ENCODE results near the gene FAM135A. TPM values are rescaled to one million over a fixed set of nuclear protein-coding genes. Genes with fewer than 3 reads are reported as not detected.
"Not testable (repeated sequence)": the region's sequence is repeated elsewhere in the genome, so short reads cannot be mapped to it uniquely, and the experiment has no call there.

The FAM135A gene
- total and polyA plus RNA-seq, 4 donors = 32.7 to 93.0 (median 39.6) TPM

DNA sequence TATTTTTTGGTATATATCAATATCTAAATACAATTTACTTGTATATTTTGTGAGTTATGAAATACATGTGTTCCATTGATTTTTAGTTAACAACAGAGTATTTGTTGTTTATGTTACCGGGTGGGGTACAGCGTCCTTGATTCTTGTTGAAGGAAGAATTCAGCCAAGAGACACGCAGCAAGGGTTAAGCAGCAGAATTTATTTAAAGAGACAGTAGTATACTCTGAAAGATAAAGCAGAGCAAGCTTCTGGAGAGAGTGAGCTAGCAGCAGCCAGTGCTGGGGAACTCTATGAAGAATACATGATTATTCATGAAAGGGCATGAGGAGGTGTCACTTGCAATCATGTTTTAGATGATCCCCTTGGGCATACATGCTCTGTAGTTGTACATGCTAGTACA lies 76.1 kb downstream of the FAM135A start:
- Histone ChIP-seq H3K4me3 (ENCODE audit: low read depth, low read length) (no peak overlapping the region), H3K27ac (ENCODE audit: low read depth, low read length) (no peak overlapping the region), H3K36me3 (ENCODE audit: control insufficient read depth, insufficient read depth, low read length) (peaks cover 3% of the 10 kb centered on the region), H3K9me3 (ENCODE audit: control insufficient read depth, insufficient read depth, low read length) (no peaks in the 10 kb centered on the region), H3K4me1 (ENCODE audit: control insufficient read depth, insufficient read depth, low read length) (no peaks in the 10 kb centered on the region), H3K27me3 (ENCODE audit: control insufficient read depth, insufficient read depth, low read length) (no peaks in the 10 kb centered on the region)
- DNase-seq (ENCODE audit: low read depth in 4 of 6, low spot score in 6 of 6) = no peak
- 90% methylated on average over 3 of the region's 3 CpGs for WGBS (ENCODE audit: insufficient coverage)

GRCh38 chr6:70494833-70495232 lies 81.5 kb downstream of the FAM135A start:
- Histone ChIP-seq H3K4me3 (ENCODE audit: low read depth, low read length) (no peak overlapping the region), H3K27ac (ENCODE audit: low read depth, low read length) (no peak overlapping the region), H3K9me3 (ENCODE audit: control insufficient read depth, insufficient read depth, low read length) (peaks cover 1% of the 10 kb centered on the region), H3K36me3 (ENCODE audit: control insufficient read depth, insufficient read depth, low read length) (no peaks in the 10 kb centered on the region), H3K4me1 (ENCODE audit: control insufficient read depth, insufficient read depth, low read length) (no peaks in the 10 kb centered on the region), H3K27me3 (ENCODE audit: control insufficient read depth, insufficient read depth, low read length) (no peaks in the 10 kb centered on the region)
- no CpG with 5 or more reads among the region's 1 CpG for WGBS (ENCODE audit: insufficient coverage)
- DNase-seq (ENCODE audit: low read depth in 4 of 6, low spot score in 6 of 6) = no peak

DNA sequence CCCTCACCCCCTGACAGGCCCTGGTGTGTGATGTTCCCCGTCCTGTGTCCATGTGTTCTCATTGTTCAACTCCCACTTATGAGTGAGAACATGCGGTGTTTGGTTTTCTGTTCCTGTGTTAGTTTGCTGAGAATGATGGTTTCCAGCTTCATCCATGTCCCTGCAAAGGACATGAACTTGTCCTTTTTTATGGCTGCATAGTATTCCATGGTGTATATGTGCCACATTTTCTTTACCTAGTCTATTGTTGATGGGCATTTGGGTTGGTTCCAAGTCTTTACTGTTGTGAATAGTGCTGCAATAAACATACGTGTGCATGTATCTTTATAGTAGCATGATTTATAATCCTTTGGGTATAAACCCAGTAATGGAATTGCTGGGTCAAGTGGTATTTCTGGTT lies 82.5 kb downstream of the FAM135A start:
- no CpG with 5 or more reads among the region's 3 CpGs for WGBS (ENCODE audit: insufficient coverage)
- not testable (repeated sequence) for H3K4me3 ChIP-seq (ENCODE audit: low read depth, low read length); DNase-seq (ENCODE audit: low read depth in 4 of 6, low spot score in 6 of 6); H3K27me3 ChIP-seq (ENCODE audit: control insufficient read depth, insufficient read depth, low read length); H3K9me3 ChIP-seq (ENCODE audit: control insufficient read depth, insufficient read depth, low read length); H3K4me1 ChIP-seq (ENCODE audit: control insufficient read depth, insufficient read depth, low read length); H3K36me3 ChIP-seq (ENCODE audit: control insufficient read depth, insufficient read depth, low read length); H3K27ac ChIP-seq (ENCODE audit: low read depth, low read length)

DNA sequence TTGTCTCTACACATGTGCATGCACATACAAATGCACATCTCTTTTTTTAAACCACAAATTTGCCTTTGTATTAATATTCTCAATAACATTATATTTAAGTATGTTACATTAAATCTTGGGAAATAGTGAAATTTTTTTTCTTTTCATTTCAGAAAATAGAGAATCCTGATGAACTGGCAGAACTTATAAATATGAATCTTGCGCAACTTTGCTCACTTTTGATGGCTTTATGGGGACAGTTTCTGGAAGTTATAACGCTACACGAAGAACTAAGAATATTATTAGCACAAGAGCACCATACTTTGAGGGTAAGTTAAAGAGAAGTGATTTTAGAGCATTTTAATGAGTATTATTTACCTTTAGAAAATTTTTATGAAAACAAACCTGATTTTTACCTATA lies 89.2 kb downstream of the FAM135A start:
- WGBS (ENCODE audit: insufficient coverage) = no CpG with 5 or more reads among the region's 3 CpGs
- DNase-seq (ENCODE audit: low read depth in 4 of 6, low spot score in 6 of 6) = no peak

GRCh38 chr6:70503813-70504465 lies 90.6 kb downstream of the FAM135A start:
- WGBS (ENCODE audit: insufficient coverage) = no CpG with 5 or more reads among the region's 1 CpG
- Histone ChIP-seq H3K27ac (ENCODE audit: low read depth, low read length) (no peak overlapping the region), H3K9me3 (ENCODE audit: control insufficient read depth, insufficient read depth, low read length) (peaks cover 9% of the 10 kb centered on the region), H3K4me3 (ENCODE audit: low read depth, low read length) (no peak overlapping the region), H3K4me1 (ENCODE audit: control insufficient read depth, insufficient read depth, low read length) (no peaks in the 10 kb centered on the region), H3K27me3 (ENCODE audit: control insufficient read depth, insufficient read depth, low read length) (no peaks in the 10 kb centered on the region), H3K36me3 (ENCODE audit: control insufficient read depth, insufficient read depth, low read length) (peaks cover 17% of the 10 kb centered on the region)
- DNase-seq (ENCODE audit: low read depth in 4 of 6, low spot score in 6 of 6) = no peak

More for the DNA sequence above, 89.2 kb downstream of the FAM135A start:
- peaks cover 9% of the 10 kb centered on the region for H3K9me3 ChIP-seq (ENCODE audit: control insufficient read depth, insufficient read depth, low read length)
- H3K4me3 ChIP-seq (ENCODE audit: low read depth, low read length) = no peak overlapping the region
- H3K27ac ChIP-seq (ENCODE audit: low read depth, low read length) = no peak overlapping the region
- H3K4me1 ChIP-seq (ENCODE audit: control insufficient read depth, insufficient read depth, low read length) = no peaks in the 10 kb centered on the region
- H3K27me3 ChIP-seq (ENCODE audit: control insufficient read depth, insufficient read depth, low read length) = no peaks in the 10 kb centered on the region
- H3K36me3 ChIP-seq (ENCODE audit: control insufficient read depth, insufficient read depth, low read length) = peaks cover 17% of the 10 kb centered on the region

DNA sequence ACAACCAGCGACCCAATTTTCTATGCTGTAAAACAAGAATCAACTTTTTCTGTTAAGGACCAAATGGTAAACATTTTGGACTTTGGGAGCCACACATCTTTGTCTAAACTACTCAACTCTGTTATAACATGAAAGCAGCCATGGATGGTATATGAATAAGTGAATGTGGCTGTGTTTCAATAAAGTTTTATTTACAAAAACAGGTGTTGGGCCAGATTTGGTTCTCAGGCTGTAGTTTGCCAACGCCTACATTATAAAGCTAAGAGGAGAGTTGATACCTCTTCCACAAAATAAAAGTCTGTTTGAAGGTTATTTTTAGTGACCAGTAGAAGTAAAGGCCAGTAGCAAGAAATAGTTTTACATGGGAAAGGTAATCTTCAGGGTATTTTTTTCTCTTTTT lies 93.0 kb downstream of the FAM135A start:
- Histone ChIP-seq H3K4me3 (ENCODE audit: low read depth, low read length) (no peak overlapping the region), H3K27ac (ENCODE audit: low read depth, low read length) (no peak overlapping the region), H3K9me3 (ENCODE audit: control insufficient read depth, insufficient read depth, low read length) (peaks cover 8% of the 10 kb centered on the region), H3K4me1 (ENCODE audit: control insufficient read depth, insufficient read depth, low read length) (no peaks in the 10 kb centered on the region), H3K36me3 (ENCODE audit: control insufficient read depth, insufficient read depth, low read length) (peaks cover 10% of the 10 kb centered on the region), H3K27me3 (ENCODE audit: control insufficient read depth, insufficient read depth, low read length) (no peaks in the 10 kb centered on the region)
- no CpG with 5 or more reads among the region's 2 CpGs for WGBS (ENCODE audit: insufficient coverage)
- DNase-seq (ENCODE audit: low read depth in 4 of 6, low spot score in 6 of 6) = no peak

GRCh38 chr6:70507161-70507560 lies 93.9 kb downstream of the FAM135A start:
- Histone ChIP-seq H3K4me1 (ENCODE audit: control insufficient read depth, insufficient read depth, low read length) (no peaks in the 10 kb centered on the region), H3K27me3 (ENCODE audit: control insufficient read depth, insufficient read depth, low read length) (no peaks in the 10 kb centered on the region), H3K27ac (ENCODE audit: low read depth, low read length) (no peak overlapping the region), H3K4me3 (ENCODE audit: low read depth, low read length) (no peak overlapping the region), H3K9me3 (ENCODE audit: control insufficient read depth, insufficient read depth, low read length) (peaks cover 8% of the 10 kb centered on the region), H3K36me3 (ENCODE audit: control insufficient read depth, insufficient read depth, low read length) (peaks cover 7% of the 10 kb centered on the region)
- WGBS (ENCODE audit: insufficient coverage) = no CpG with 5 or more reads among the region's 1 CpG
- DNase-seq (ENCODE audit: low read depth in 4 of 6, low spot score in 6 of 6) = no peak

- H3K4me1 ChIP-seq (ENCODE audit: control insufficient read depth, insufficient read depth, low read length) = no peaks in the 10 kb centered on the region
- H3K36me3 ChIP-seq (ENCODE audit: control insufficient read depth, insufficient read depth, low read length) = peaks cover 7% of the 10 kb centered on the region
- DNase-seq (ENCODE audit: low read depth in 4 of 6, low spot score in 6 of 6) = no peak
- no peak overlapping the region for H3K27ac ChIP-seq (ENCODE audit: low read depth, low read length)
- H3K9me3 ChIP-seq (ENCODE audit: control insufficient read depth, insufficient read depth, low read length) = peaks cover 4% of the 10 kb centered on the region
- WGBS (ENCODE audit: insufficient coverage) = no CpG with 5 or more reads among the region's 1 CpG
- H3K27me3 ChIP-seq (ENCODE audit: control insufficient read depth, insufficient read depth, low read length) = no peaks in the 10 kb centered on the region
- no peak overlapping the region for H3K4me3 ChIP-seq (ENCODE audit: low read depth, low read length)
Measured at GRCh38 chr6:70508953-70509352, 95.6 kb downstream of the FAM135A start.

GRCh38 chr6:70510600-70510999 lies 97.3 kb downstream of the FAM135A start:
- no peaks in the 10 kb centered on the region for H3K9me3 ChIP-seq (ENCODE audit: control insufficient read depth, insufficient read depth, low read length)
- H3K27me3 ChIP-seq (ENCODE audit: control insufficient read depth, insufficient read depth, low read length) = no peaks in the 10 kb centered on the region
- H3K4me1 ChIP-seq (ENCODE audit: control insufficient read depth, insufficient read depth, low read length) = no peaks in the 10 kb centered on the region
- no peaks in the 10 kb centered on the region for H3K36me3 ChIP-seq (ENCODE audit: control insufficient read depth, insufficient read depth, low read length)
- no peak overlapping the region for H3K4me3 ChIP-seq (ENCODE audit: low read depth, low read length)
- H3K27ac ChIP-seq (ENCODE audit: low read depth, low read length) = no peak overlapping the region
- DNase-seq (ENCODE audit: low read depth in 4 of 6, low spot score in 6 of 6) = no peak

GRCh38 chr6:70518723-70519122 lies 105.4 kb downstream of the FAM135A start:
- 82% methylated on average over 1 of the region's 3 CpGs for WGBS (ENCODE audit: insufficient coverage)

More at GRCh38 chr6:70518723-70519122, 105.4 kb downstream of the FAM135A start:
- H3K36me3 ChIP-seq (ENCODE audit: control insufficient read depth, insufficient read depth, low read length) = no peaks in the 10 kb centered on the region
- no peak for DNase-seq (ENCODE audit: low read depth in 4 of 6, low spot score in 6 of 6)
- no peaks in the 10 kb centered on the region for H3K9me3 ChIP-seq (ENCODE audit: control insufficient read depth, insufficient read depth, low read length)
- no peaks in the 10 kb centered on the region for H3K4me1 ChIP-seq (ENCODE audit: control insufficient read depth, insufficient read depth, low read length)
- no peak overlapping the region for H3K4me3 ChIP-seq (ENCODE audit: low read depth, low read length)
- H3K27ac ChIP-seq (ENCODE audit: low read depth, low read length) = no peak overlapping the region
- no peaks in the 10 kb centered on the region for H3K27me3 ChIP-seq (ENCODE audit: control insufficient read depth, insufficient read depth, low read length)

Data from spinal cord (tissue), 10 donors.